Pancreas (tissue), 10 donors: ENCODE measurements around the gene NT5M. TPM values are rescaled to one million over a fixed set of nuclear protein-coding genes. Genes with fewer than 3 reads are reported as not detected.
A peak's percentile ranks its signal among the peaks of the same experiment; 100 is the strongest.

Experiments
- ATAC-seq, 4 donors: fragments of 200-7000 bp; cut with Tn5 transposase; one replicate each; pipeline versions ENCODE4 v1.8.0 to v1.9.1; 2020; ENCODE audit warnings: mild to moderate bottlenecking in 4 of 4, moderate library complexity in 4 of 4
- DNase-seq, 6 donors: peaks; one replicate each; pipeline ENCODE4 v3.0.0-alpha.2; 2020
- FAIRE-seq: peaks from 2 replicates; lab custom pipeline; 2012; peaks lifted over from hg19 to GRCh38; lab: Jason Lieb, UNC
- H3K27ac ChIP-seq, 4 donors: fragments of 200-600 bp; sonication (generic); 1 replicate in 3 of 4; 2 replicates in 1 of 4; pipeline versions ENCODE4 v1.5.0 to v1.8.0; 2020
- H3K27me3 ChIP-seq, 4 donors: fragments of 200-600 bp; one replicate each; pipeline ENCODE4 v1.8.0; 2021
- H3K36me3 ChIP-seq, 3 donors: fragments of 200-600 bp; sonication (generic) in 1 of 3; one replicate each; pipeline versions ENCODE4 v1.5.0 to v1.8.0; 2020 to 2021
- H3K4me1 ChIP-seq, 3 donors: fragments of 200-600 bp; one replicate each; pipeline ENCODE4 v1.8.0; 2021
- H3K4me3 ChIP-seq, 4 donors: fragments of 200-600 bp; sonication (generic) in 2 of 4; one replicate each; pipeline versions ENCODE4 v1.5.0 to v1.8.0; 2020 to 2021
- H3K9me3 ChIP-seq, 4 donors: fragments of 200-600 bp; one replicate each; pipeline ENCODE4 v1.8.0; 2021
- CTCF ChIP-seq, 4 donors: fragments of 200-600 bp; sonication (generic) in 3 of 4; IDR thresholded peaks; one replicate each; pipeline versions ENCODE4 v1.5.0 to v1.8.0; 2021; ENCODE audit warnings: antibody characterized with exemption in 4 of 4
- WGBS, 2 donors: extraction: QIAGEN DNeasy Blood & Tissue Kit; methylation state at CpG; one replicate each; pipeline ENCODE4 v1.1.7; 2013; 5-methylcytosine and 5-hydroxymethylcytosine counted together
- intact Hi-C, 3 donors: fragments of 100-400 bp; cut with DNase I; formaldehyde crosslinking; loops; one replicate each; pipeline versions ENCODE4 v1.11.1 to v1.14.2; 2022
- polyA plus RNA-seq, 2 donors: library from polyadenylated mRNA; stranded (reverse); fragments of 200-250 nt; gene quantifications; one replicate each; pipeline ENCODE4 v1.2.3, GENCODE V29; 2013
- total RNA-seq, 6 donors: library from RNA; stranded (reverse); fragmentation: NEBNext Ultra II Directional in 4 of 6; extraction: Animal tissue kit (Norgen Biotek cat#: 25700) in 4 of 6; gene quantifications; one replicate each; pipeline versions ENCODE4 v1.2.1 to v1.2.4, GENCODE V29; 2021 to 2023
- donor health status: healthy with polysubstance abuse.
- donor health status: DM: no; HTN: no; CAD: no; lungs with moderate emphysema.
- donor health status: DM: no; HTN: no; CAD: no.
- donor health status: control.
- donor health status: control.
- donor health status: Bipolar disorder and iron deficiency.
- donor health status: DM: yes; HTN: yes; CAD: no.
- donor health status: DM: no; HTN: no; CAD: no.
- donor health status: DM: no; HTN: no; CAD: no.
- donor health status: DM: yes; HTN: yes; CAD: no.

NT5M gene
- total and polyA plus RNA-seq, 8 donors = 0.83 to 3.3 (median 1.5) TPM

- no peak overlapping the region for H3K27ac ChIP-seq
- intact Hi-C loops = loop anchor here (2.0 to 10.0 kb wide), 6 partner anchors 143 to 290 kb away; partner anchors contain the start of gene RASD1 (in 1 of the 3)
- no peaks in the 10 kb centered on the region for H3K36me3 ChIP-seq
- WGBS, 2 donors = 26 to 34% methylated on average over 13 to 14 of the region's 14 CpGs
- no peaks in the 10 kb centered on the region for H3K4me1 ChIP-seq
- no peaks in the 10 kb centered on the region for H3K27me3 ChIP-seq
- no peak for FAIRE-seq
- TF ChIP-seq CTCF (IDR thresholded peaks at IDR 0.05) = peak; percentile 84 to 95 (median 87)
- DNase-seq = peak; percentile 42 to 88 (median 69)
- peak; percentile 77 to 89 (median 85) for ATAC-seq
- no peak overlapping the region for H3K4me3 ChIP-seq
- H3K9me3 ChIP-seq = no peaks in the 10 kb centered on the region
These were observed 51.6 kb downstream of the NT5M start for GRCh38 chr17:17354560-17355349.

GRCh38 chr17:17355426-17355825 is 52.3 kb downstream of the NT5M start:
- H3K9me3 ChIP-seq = no peaks in the 10 kb centered on the region
- WGBS, 2 donors = 66 to 70% methylated on average over 12 of the region's 12 CpGs
- ATAC-seq (peak in 1 of 4 donors; percentile 3), FAIRE-seq (no peak), DNase-seq (peak in 1 of 6 donors; percentile 59)
- H3K4me1 ChIP-seq = no peaks in the 10 kb centered on the region
- no peak overlapping the region for H3K27ac ChIP-seq
- intact Hi-C loops = loop anchor here (2.0 to 10.0 kb wide), 5 partner anchors 142 to 289 kb away; partner anchors contain the start of gene RASD1 (in 1 of the 3)
- TF ChIP-seq CTCF (IDR thresholded peaks at IDR 0.05) = no peak
- no peak overlapping the region for H3K4me3 ChIP-seq
- no peaks in the 10 kb centered on the region for H3K36me3 ChIP-seq
- H3K27me3 ChIP-seq = peaks cover 0 to 3% (median 0%) of the 10 kb centered on the region in 4 donors

- FAIRE-seq (no peak), ATAC-seq (peak; percentile 90 to 98 (median 97)), DNase-seq (peak; percentile 56 to 87 (median 74))
- intact Hi-C loops = loop anchor here (1.0 to 10.0 kb wide), 5 partner anchors 141 to 288 kb away; partner anchors contain the start of gene RASD1 (in 1 of the 3)
- 56 to 65% methylated on average over 10 of the region's 10 CpGs for WGBS, 2 donors
- Histone ChIP-seq H3K9me3 (no peaks in the 10 kb centered on the region), H3K36me3 (no peaks in the 10 kb centered on the region), H3K27me3 (peaks cover 0 to 3% (median 0%) of the 10 kb centered on the region in 4 donors), H3K4me1 (no peaks in the 10 kb centered on the region), H3K4me3 (no peak overlapping the region), H3K27ac (no peak overlapping the region)
- TF ChIP-seq CTCF (IDR thresholded peaks at IDR 0.05) = peak; percentile 95 to 98 (median 97)
These were observed 53.2 kb downstream of the NT5M start for GRCh38 chr17:17356149-17356930.

GRCh38 chr17:17356931-17357270 is 53.7 kb downstream of the NT5M start:
- intact Hi-C loops = loop anchor here (1.0 to 10.0 kb wide), 5 partner anchors 140 to 288 kb away; partner anchors contain the start of gene RASD1 (in 1 of the 3)
- no peak for ATAC-seq

More at GRCh38 chr17:17356931-17357270, 53.7 kb downstream of the NT5M start:
- FAIRE-seq (no peak), DNase-seq (peak in 1 of 6 donors; percentile 48)
- Histone ChIP-seq H3K36me3 (no peaks in the 10 kb centered on the region), H3K27me3 (peaks cover 0 to 3% (median 0%) of the 10 kb centered on the region in 4 donors), H3K9me3 (no peaks in the 10 kb centered on the region), H3K4me3 (no peak overlapping the region), H3K4me1 (no peaks in the 10 kb centered on the region), H3K27ac (no peak overlapping the region)
- WGBS, 2 donors = 75 to 86% methylated on average over 10 of the region's 10 CpGs
- no peak for TF ChIP-seq CTCF (IDR thresholded peaks at IDR 0.05)
